Esophagus mucosa (tissue), 1 donor: Measurements from ENCODE around the gene RBM38. TPM values are rescaled to one million over a fixed set of nuclear protein-coding genes. Genes with fewer than 3 reads are reported as not detected.

Source experiments
- ATAC-seq: fragments of 200-7000 bp; cut with Tn5 transposase; one replicate; pipeline ENCODE4 v1.9.1; 2020
- total RNA-seq: library from RNA; stranded (reverse); gene quantifications from one replicate; pipeline ENCODE4 v1.2.4, GENCODE V29; 2023
- donor health status: DM: yes; HTN: yes; CAD: no.

Gene RBM38
- total RNA-seq, 1 donor from 2014 or later: 12.3 TPM

- peak; percentile 34 for ATAC-seq
Measured at GRCh38 chr20:57374931-57375651, 16.1 kb upstream of the RBM38 start.

DNA sequence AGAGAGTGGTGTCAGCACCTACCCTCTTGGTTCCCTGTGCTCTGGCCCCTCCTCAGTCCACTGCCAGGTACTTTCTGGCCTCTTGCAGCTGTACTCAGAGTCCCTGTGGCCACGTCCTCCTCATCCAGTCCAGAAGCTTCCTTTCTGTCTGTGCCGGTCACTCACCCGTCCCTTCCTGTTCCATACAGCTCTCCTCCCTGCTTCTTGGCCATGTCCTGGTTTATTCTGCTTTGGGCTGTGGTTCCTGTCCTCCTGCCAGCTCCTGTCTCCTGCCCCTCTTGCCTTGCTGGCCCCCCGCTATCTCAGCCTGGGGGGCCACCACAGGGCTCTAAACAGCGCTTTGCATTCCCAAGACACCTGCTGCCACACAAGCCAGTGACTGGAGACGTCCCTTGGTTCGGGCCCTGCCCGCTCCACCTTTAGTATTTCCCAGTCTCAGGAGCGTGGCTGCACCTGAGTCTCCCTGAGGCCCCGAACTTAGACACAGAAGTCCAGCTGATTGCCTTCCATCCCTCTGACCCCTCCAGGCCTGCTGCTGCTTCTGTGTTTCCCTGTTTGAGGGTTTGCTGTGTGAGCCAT is 15.5 kb upstream of the RBM38 start:
- peak; percentile 10 for ATAC-seq

DNA sequence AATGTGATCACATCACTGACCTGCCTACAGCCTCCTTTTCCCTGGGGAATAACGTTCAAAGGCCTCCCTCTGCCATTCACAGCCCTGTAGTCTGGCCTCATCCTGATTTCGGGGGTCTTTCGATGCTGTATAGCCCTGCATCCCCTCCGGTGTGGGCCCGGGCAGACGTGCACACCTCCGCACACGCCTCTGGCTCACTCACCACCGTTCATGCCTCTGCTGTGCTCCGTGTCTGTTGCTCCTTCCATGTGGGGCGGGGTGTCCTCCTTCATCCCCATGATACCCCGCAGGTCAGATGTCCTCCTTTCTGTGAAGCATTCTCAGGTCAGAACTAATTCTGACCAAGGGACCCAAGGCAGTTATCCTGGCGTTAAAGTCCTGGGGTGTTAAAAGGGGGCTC is 13.8 kb upstream of the RBM38 start:
- ATAC-seq: no peak

DNA sequence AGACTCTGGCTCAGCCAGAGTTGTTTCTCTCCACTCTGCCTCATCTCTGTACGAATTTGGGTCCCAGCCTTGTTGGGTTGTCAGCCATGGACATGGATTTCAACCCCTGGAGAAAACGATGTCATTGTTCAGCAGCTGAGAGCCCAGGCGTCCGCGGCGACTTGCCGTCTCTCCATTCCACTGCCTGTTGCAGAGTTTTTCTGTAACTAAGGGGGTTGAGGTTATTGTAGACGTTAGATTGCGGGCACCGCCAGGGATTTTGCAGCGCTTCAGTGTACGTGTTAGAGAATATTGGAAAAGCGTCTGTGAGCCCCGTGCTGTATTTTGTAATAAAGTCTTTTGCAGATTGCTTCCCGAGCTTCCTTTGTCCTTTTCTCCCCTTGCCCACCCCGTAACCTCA is 13.1 kb upstream of the RBM38 start:
- no peak for ATAC-seq

- ATAC-seq: no peak
Measured at GRCh38 chr20:57378646-57379262, 12.4 kb upstream of the RBM38 start.

DNA sequence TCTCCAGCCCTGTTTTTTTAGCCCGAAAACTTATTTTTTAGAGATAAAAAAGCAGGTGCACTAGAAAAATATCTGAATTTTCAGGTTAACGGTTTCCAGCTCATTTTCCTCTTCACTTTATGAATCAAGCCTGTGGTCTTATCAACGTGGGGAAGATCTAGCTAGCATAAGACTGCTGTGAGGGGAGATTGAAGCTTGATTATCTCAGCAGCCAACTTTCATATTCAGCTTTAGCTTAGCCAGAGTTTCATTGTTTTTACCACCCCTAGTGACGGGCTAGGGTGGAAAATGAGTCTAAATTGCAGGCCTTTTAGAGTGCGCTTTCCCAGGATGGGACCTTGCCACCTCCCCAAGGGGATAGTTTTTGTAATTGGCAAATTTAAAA is 11.9 kb upstream of the RBM38 start:
- no peak for ATAC-seq

GRCh38 chr20:57380081-57380750 is 11.0 kb upstream of the RBM38 start:
- ATAC-seq: no peak

DNA sequence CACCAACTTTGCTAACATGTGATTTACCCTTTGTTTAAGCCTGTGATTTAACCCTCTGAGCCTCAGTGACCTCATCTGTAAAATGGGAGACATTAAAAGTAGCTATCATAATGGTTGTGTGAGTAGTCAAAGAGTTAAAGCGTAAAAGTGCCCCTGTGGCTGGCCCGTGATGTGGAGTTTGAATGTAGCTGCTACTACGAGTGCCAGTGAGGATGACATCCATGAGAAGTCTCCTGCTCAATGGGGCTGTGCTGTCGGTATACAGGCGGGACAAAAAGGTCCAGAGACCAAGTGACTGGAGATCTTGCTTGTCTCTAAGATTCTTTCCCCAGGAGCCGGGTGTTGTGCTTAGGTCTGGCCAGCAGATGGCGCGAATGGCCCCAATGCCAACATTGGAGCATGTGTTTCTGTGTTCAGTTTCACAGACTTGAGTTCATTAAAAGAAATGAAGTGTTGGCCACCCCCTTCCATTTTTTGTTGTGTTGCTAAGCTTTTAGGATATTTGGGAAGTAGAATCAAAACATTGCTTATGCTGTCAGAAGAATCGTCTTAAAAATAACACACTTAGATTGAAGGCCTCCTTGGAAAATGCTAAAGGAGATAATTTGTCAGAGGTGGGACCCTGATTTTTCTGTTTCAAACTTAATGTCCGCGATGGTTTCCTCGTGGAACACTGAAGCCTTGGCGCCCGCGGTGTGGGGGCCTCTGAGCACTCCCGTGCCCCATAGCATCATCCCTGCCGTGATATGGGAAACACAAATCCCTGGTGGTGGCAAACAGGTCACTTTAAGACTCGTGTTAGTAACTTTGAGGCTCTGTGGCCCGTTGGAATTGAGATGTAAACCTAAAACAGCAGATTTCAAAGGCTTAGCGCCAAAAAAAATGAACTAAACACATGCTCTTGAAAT is 9.3 kb upstream of the RBM38 start:
- peak; percentile 75 for ATAC-seq

DNA sequence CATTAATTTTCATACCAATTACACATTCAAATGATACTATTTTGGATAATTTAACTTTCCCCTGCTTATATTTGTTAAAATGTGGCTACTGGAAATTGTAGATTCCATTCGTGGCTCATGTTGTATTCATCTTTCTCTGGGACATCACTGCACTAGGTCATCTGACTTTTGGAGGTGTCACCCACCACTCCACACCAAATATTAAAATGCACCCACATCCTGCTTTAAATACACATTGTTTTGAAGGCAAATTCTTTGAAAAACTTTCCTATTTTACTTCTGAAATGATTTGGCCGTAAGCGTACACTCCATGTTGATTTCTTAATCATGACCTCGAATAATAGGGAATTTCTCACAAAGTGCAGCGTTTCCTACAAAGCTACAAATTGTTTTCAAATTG is 8.7 kb upstream of the RBM38 start:
- ATAC-seq: no peak

- no peak for ATAC-seq
Measured at GRCh38 chr20:57383447-57384347, 7.5 kb upstream of the RBM38 start.

GRCh38 chr20:57384486-57384885 is 6.7 kb upstream of the RBM38 start:
- ATAC-seq: no peak

DNA sequence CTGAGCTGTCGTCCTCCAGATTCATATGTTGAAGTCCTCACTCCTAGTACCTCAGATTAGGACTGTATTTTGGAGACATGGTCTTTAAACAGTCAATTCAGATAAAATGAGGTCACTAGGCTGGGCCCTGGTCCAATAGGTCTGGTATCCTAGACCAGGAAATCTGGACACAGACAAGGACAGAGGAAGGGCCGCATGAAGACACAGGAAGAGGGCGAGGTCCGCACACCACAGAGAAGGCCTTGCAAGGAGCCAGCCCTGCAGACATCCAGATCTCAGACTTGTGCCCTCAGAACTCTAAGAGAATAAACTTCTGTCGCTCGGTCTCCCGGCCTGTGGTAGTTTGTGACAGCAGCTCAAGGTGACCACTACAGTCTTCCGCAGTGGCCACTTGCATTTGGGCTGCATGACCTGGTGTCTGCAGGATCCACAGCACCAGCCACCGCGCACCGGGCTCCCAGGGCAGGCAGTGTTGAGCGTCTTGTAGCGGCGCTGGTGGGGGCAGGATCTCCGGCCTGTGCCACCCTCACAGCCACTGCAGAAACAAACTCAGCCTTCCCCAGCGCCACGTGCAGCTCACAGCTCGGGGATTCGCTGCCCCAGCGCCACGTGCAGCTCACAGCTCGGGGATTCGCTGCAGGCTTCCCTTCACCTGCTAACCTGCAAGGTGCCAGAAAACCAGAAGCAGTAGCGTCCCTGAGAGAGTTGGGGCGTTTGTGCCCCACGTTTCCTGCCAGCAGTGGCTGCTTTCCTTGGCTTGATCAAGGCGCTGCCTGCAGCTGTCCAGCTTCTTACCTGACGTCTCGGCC is 6.0 kb upstream of the RBM38 start:
- no peak for ATAC-seq

DNA sequence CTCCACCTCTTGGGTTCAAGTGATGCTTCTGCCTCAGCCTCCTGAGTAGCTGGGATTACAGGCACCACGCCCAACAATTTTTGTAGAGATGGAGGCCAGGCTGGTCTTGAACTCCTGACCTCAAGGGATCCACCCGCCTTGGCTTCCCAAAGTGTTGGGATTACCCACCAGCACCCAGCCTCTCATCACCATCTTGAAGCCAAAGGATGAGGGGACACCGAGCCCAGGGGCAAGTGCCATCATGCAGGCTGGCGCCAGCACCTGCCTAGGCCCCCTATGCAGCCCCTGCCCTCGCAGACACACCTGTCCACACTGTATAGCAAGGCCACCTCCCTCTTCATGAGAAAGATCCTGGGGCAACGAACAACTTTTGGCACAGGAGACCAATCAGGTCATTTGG is 5.3 kb upstream of the RBM38 start:
- ATAC-seq: no peak

- ATAC-seq: no peak
Measured at GRCh38 chr20:57386762-57387161, 4.4 kb upstream of the RBM38 start.

GRCh38 chr20:57387463-57387862 is 3.7 kb upstream of the RBM38 start:
- no peak for ATAC-seq

DNA sequence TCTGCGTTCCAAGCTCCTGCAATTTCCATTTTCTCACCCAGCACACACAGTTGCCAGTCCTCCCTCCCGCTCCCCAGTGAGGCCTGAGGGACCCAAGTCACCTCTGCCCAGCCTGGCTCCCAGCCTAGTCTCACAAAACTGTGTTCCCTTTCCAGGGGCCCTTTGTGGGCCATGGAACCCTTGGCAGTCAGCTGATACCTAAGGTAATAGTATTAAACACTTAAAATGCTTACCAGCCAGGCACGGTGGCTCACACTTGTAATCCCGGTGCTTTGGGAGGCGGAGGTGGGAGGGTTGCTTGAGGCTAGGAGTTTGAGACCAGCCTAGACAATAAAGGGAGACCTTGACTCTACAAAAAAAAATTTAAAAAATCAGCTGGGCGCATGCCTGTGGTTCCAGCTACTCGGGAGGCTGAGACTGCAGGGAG is 3.2 kb upstream of the RBM38 start:
- ATAC-seq: no peak

GRCh38 chr20:57388953-57389694 is 2.1 kb upstream of the RBM38 start:
- ATAC-seq: peak; percentile 73

DNA sequence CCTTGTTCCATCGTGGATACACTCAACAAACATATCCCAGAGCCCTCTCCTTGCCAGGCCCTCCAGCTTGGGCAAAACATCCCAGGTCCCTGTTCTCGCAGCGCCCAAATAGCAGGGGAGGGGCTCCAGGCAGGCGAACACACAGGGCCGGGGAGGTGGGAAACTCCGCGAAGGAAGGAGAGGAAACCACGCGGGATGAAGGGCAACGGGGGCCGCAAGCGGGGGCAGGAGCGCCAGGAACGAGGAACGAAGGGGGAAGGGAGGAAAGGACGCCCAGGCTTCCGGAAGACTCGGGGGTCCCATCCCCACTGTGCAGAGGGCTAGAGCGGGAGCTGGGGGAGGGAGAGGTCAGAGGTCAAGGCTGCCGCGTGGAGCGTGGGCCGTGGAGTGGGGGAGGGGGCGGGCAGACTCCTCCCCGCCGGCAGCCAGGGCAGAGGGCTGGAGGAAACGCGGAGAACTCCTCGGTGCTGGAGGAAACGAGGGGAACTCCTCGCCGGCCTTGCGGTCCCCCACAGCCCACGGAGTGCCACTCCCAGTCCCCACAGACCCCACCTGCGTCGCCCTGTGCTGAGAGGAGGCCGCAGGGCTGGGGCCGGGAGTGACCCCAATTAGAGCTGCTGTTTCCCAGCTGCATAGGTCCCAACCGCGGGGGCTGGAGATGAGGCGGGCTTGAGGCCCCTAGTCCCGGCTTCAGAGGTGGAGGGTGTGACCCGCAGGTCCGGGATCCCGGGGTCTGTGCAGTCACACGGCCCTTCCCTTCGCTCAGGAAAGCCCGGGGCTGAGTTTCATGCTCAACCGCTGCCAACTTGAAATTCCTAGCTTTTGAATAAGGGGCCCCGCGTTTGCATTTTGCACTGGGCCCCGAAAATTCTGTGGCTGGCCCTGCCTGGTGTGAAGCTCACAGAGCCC is 1.2 kb upstream of the RBM38 start:
- no peak for ATAC-seq
